Keratinocyte (primary cell): ENCODE data around the gene RPS6KL1. TPM values are rescaled to one million over a fixed set of nuclear protein-coding genes. Genes with fewer than 3 reads are reported as not detected.

Experiments used
- DNase-seq: peaks from one replicate; pipeline ENCODE4 v3.0.0-alpha.2; 2011; ENCODE audit warnings: low read depth, missing footprints, low spot score
- FAIRE-seq: peaks from 2 replicates; lab custom pipeline; 2011; peaks lifted over from hg19 to GRCh38; lab: Jason Lieb, UNC
- H2AFZ ChIP-seq: 2 replicates; pipeline ENCODE4 v1.6.0; 2012; ENCODE audit warnings: low read length, control low read depth, inconsistent platforms; ENCODE audit not compliant: control insufficient read depth
- H3K27ac ChIP-seq: 2 replicates; pipeline ENCODE4 v1.5.1; 2011; ENCODE audit warnings: low read length; ENCODE audit not compliant: control insufficient read depth, insufficient read depth
- H3K27me3 ChIP-seq: 3 replicates; pipeline ENCODE4 v1.6.0; 2011; ENCODE audit warnings: low read length; ENCODE audit not compliant: control insufficient read depth, insufficient read depth; ENCODE audit errors: extremely low read depth
- H3K36me3 ChIP-seq, 2 experiments: 2 replicates in 1 of 2; 3 replicates in 1 of 2; pipeline ENCODE4 v1.5.1; 2011; ENCODE audit warnings: low read length in 2 of 2, mild to moderate bottlenecking in 1 of 2; ENCODE audit not compliant: control insufficient read depth in 2 of 2, insufficient read depth in 2 of 2; ENCODE audit errors: extremely low read depth in 1 of 2
- H3K4me1 ChIP-seq: 3 replicates; pipeline ENCODE4 v1.5.1; 2011; ENCODE audit warnings: low read length; ENCODE audit not compliant: control insufficient read depth, insufficient read depth; ENCODE audit errors: extremely low read depth
- H3K4me2 ChIP-seq: 3 replicates; pipeline ENCODE4 v1.6.0; 2011; ENCODE audit warnings: low read depth, low read length; ENCODE audit not compliant: control insufficient read depth, insufficient read depth; ENCODE audit errors: extremely low read depth
- H3K4me3 ChIP-seq, 3 experiments: fragments of 200-600 bp in 1 of 3; sonication (generic) in 1 of 3; 2 replicates in 2 of 3; 3 replicates in 1 of 3; pipeline ENCODE4 v1.5.1; 2011 to 2016; ENCODE audit warnings: low read length in 3 of 3, mild to moderate bottlenecking in 3 of 3, control low read depth in 2 of 3, inconsistent platforms in 1 of 3, low read depth in 1 of 3, mixed read lengths in 1 of 3, mixed run types in 1 of 3, moderate library complexity in 1 of 3; ENCODE audit not compliant: control insufficient read depth in 2 of 3, insufficient read depth in 2 of 3; ENCODE audit errors: extremely low read depth in 1 of 3
- H3K79me2 ChIP-seq: 2 replicates; pipeline ENCODE4 v1.6.0; 2012; ENCODE audit warnings: low read length; ENCODE audit not compliant: control insufficient read depth, insufficient read depth
- H3K9ac ChIP-seq: 3 replicates; pipeline ENCODE4 v1.6.0; 2011; ENCODE audit warnings: low read length; ENCODE audit not compliant: control insufficient read depth, insufficient read depth; ENCODE audit errors: extremely low read depth
- H3K9me1 ChIP-seq: 3 replicates; pipeline ENCODE4 v1.6.0; 2011; ENCODE audit warnings: low read length; ENCODE audit not compliant: control insufficient read depth, insufficient read depth; ENCODE audit errors: extremely low read depth
- H3K9me3 ChIP-seq: 2 replicates; pipeline ENCODE4 v1.5.1; 2012; ENCODE audit warnings: low read depth, low read length; ENCODE audit not compliant: control insufficient read depth
- H4K20me1 ChIP-seq: 3 replicates; pipeline ENCODE4 v1.6.0; 2011; ENCODE audit warnings: low read length; ENCODE audit not compliant: control insufficient read depth, insufficient read depth; ENCODE audit errors: extremely low read depth
- EZH2 ChIP-seq: IDR thresholded peaks from one replicate; pipeline ENCODE4 v1.6.1; 2012; ENCODE audit warnings: inconsistent platforms, mild to moderate bottlenecking, low read length, moderate library complexity
- dilution Hi-C: fragments of 300-500 bp; cut with MboI; formaldehyde crosslinking; loops from one replicate; pipeline ENCODE4 v1.7.0; 2020; ENCODE audit warnings: low sequenced_read_pairs; ENCODE audit not compliant: extremely low pct_ligation_motif_present
- polyA plus RNA-seq, 5 experiments: library from polyadenylated mRNA; depleted of rRNA in 3 of 5; stranded (reverse) in 3 of 5; stranded (forward) in 1 of 5; unstranded in 1 of 5; fragments of >200 nt; gene quantifications; 1 replicate in 1 of 5; 2 replicates in 3 of 5; 3 replicates in 1 of 5; pipeline versions ENCODE4 v1.2.1 to v1.2.3, GENCODE V29; 2011 to 2012; ENCODE audit warnings: missing spikeins in 2 of 5, low read depth in 1 of 5, low replicate concordance in 1 of 5
- TF ChIP-seq, protein P1 (sequence below), 3 experiments: IDR thresholded peaks in 1 of 3; conservative IDR thresholded peaks in 1 of 3; optimal IDR thresholded peaks in 1 of 3; 2 replicates in 2 of 3; 3 replicates in 1 of 3; pipeline versions ENCODE3 to v1.5.1; 2011; ENCODE audit warnings: low read length in 3 of 3, mild to moderate bottlenecking in 3 of 3, moderate library complexity in 2 of 3, control low read depth in 1 of 3, inconsistent platforms in 1 of 3; ENCODE audit not compliant: insufficient read depth in 2 of 3; ENCODE audit errors: extremely low read depth in 1 of 3

RPS6KL1 gene
- polyA plus RNA-seq, 1 donor (not counting 4 experiments of a cell fraction or from before 2014, with no cell fraction given), result 0.69 TPM

DNA sequence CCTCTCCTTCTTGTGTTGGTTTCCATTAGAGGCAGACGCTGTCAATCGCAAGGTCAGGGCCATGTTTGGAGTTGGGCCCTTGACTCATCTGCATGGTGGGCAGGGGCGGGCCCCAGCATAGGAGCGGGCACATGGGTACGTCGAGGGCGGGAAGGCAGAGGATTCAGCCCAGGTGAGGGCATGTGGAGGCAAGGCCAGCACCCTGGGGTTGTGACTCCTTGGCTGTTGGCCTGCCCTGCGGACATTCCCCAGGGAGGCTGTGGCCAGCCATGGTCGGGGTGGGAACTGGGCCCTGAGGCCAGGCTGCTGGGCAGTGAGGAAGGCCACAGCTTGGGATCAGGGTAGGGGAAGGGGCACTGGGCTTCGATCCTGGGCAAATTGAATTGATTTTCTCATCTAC lies 10.3 kb downstream of the RPS6KL1 start:
- Histone ChIP-seq H3K36me3 (no peaks in the 10 kb centered on the region), H3K79me2 (no peaks in the 10 kb centered on the region), H3K27me3 (no peaks in the 10 kb centered on the region), H3K9ac (no peak overlapping the region), H3K4me1 (peaks cover 12% of the 10 kb centered on the region), H3K27ac (no peak overlapping the region), H3K9me3 (no peaks in the 10 kb centered on the region), H4K20me1 (no peaks in the 10 kb centered on the region), H3K9me1 (no peaks in the 10 kb centered on the region), H3K4me2 (no peak overlapping the region), H2AFZ (no peak overlapping the region), H3K4me3 (no peak overlapping the region)
- dilution Hi-C loops, result no loop called here
- DNase-seq, result no peak
- no peak for FAIRE-seq
- TF ChIP-seq, protein P1, sequence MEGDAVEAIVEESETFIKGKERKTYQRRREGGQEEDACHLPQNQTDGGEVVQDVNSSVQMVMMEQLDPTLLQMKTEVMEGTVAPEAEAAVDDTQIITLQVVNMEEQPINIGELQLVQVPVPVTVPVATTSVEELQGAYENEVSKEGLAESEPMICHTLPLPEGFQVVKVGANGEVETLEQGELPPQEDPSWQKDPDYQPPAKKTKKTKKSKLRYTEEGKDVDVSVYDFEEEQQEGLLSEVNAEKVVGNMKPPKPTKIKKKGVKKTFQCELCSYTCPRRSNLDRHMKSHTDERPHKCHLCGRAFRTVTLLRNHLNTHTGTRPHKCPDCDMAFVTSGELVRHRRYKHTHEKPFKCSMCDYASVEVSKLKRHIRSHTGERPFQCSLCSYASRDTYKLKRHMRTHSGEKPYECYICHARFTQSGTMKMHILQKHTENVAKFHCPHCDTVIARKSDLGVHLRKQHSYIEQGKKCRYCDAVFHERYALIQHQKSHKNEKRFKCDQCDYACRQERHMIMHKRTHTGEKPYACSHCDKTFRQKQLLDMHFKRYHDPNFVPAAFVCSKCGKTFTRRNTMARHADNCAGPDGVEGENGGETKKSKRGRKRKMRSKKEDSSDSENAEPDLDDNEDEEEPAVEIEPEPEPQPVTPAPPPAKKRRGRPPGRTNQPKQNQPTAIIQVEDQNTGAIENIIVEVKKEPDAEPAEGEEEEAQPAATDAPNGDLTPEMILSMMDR (optimal IDR thresholded peaks at IDR 0.05 in 1 of 3, IDR thresholded peaks at IDR 0.05 in 1 of 3, conservative IDR thresholded peaks at IDR 0.05 in 1 of 3; ENCODE audit: extremely low read depth in 1 of 3, insufficient read depth in 2 of 3, low read length in 3 of 3), result no peak
- TF ChIP-seq EZH2, result no peak

DNA sequence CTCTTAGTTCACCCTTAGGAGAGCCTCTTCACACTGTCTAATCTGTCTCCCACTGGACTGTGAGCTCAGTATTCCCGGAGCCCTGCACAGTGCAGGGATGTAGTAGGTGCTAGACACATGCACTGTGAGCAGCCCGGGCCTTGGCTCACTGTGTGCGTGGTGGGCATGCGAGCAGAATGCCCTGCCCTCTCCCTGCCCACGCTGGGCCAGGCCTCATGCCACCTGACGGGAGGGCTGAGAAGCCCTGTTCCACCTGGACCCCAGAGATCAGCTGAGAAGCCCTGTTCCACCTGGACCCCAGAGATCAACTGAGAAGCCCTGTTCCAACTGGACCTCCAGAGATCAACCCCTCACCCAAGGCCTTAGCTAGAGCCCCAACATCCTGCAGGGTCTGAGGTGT lies 10.9 kb downstream of the RPS6KL1 start:
- no peaks in the 10 kb centered on the region for H3K9me3 ChIP-seq
- no peaks in the 10 kb centered on the region for H3K27me3 ChIP-seq
- TF ChIP-seq, protein P1 (optimal IDR thresholded peaks at IDR 0.05 in 1 of 3, IDR thresholded peaks at IDR 0.05 in 1 of 3, conservative IDR thresholded peaks at IDR 0.05 in 1 of 3; ENCODE audit: extremely low read depth in 1 of 3, insufficient read depth in 2 of 3, low read length in 3 of 3), result no peak
- no peak for TF ChIP-seq EZH2
- no peaks in the 10 kb centered on the region for H3K9me1 ChIP-seq
- H2AFZ ChIP-seq, result no peak overlapping the region
- dilution Hi-C loops, result no loop called here
- H3K4me3 ChIP-seq, result no peak overlapping the region
- no peak for FAIRE-seq
- no peak overlapping the region for H3K9ac ChIP-seq
- no peak for DNase-seq
- H3K36me3 ChIP-seq, result no peaks in the 10 kb centered on the region
- H3K4me2 ChIP-seq, result no peak overlapping the region
- H3K4me1 ChIP-seq, result peaks cover 6% of the 10 kb centered on the region
- H3K27ac ChIP-seq, result no peak overlapping the region
- no peaks in the 10 kb centered on the region for H4K20me1 ChIP-seq
- no peaks in the 10 kb centered on the region for H3K79me2 ChIP-seq
